Measurements from ENCODE around the gene FAM221B.

- TF ChIP-seq, protein P1, sequence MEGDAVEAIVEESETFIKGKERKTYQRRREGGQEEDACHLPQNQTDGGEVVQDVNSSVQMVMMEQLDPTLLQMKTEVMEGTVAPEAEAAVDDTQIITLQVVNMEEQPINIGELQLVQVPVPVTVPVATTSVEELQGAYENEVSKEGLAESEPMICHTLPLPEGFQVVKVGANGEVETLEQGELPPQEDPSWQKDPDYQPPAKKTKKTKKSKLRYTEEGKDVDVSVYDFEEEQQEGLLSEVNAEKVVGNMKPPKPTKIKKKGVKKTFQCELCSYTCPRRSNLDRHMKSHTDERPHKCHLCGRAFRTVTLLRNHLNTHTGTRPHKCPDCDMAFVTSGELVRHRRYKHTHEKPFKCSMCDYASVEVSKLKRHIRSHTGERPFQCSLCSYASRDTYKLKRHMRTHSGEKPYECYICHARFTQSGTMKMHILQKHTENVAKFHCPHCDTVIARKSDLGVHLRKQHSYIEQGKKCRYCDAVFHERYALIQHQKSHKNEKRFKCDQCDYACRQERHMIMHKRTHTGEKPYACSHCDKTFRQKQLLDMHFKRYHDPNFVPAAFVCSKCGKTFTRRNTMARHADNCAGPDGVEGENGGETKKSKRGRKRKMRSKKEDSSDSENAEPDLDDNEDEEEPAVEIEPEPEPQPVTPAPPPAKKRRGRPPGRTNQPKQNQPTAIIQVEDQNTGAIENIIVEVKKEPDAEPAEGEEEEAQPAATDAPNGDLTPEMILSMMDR (IDR thresholded peaks at IDR 0.05), result no peak
- no peak for TF ChIP-seq POLR2AphosphoS5 (IDR thresholded peaks at IDR 0.05)
- no peak for TF ChIP-seq POLR2A (IDR thresholded peaks at IDR 0.05)
Observed at GRCh38 chr9:35834260-35835215, 6.0 kb upstream of the FAM221B start.

All from stomach (tissue), 4 donors.